SU-DHL-6 (cell line): Measurements from ENCODE around the gene TMEM141.
"Not testable (repeated sequence)": the region's sequence is repeated elsewhere in the genome, so short reads cannot be mapped to it uniquely, and the experiment has no call there.

Source experiments
- H2AFZ ChIP-seq: fragments of 200-600 bp; sonication (generic); 2 replicates; pipeline ENCODE4 v1.6.1; 2014; ENCODE audit warnings: low read depth, mild to moderate bottlenecking, moderate library complexity, mixed read lengths, antibody characterized with exemption, low read length; ENCODE audit not compliant: severe bottlenecking
- H3F3A ChIP-seq: fragments of 200-600 bp; shearing (Covaris generic); 2 replicates; pipeline ENCODE4 v1.6.0; 2016; ENCODE audit warnings: antibody characterized with exemption, mild to moderate bottlenecking; ENCODE audit not compliant: insufficient read depth
- H3K27ac ChIP-seq: fragments of 200-600 bp; sonication (generic); 2 replicates; pipeline ENCODE4 v1.5.1; 2016; ENCODE audit warnings: low read depth, mild to moderate bottlenecking, low read length, moderate library complexity, mixed read lengths
- H3K27me3 ChIP-seq: fragments of 200-600 bp; sonication (generic), shearing (Covaris generic); 2 replicates; pipeline ENCODE4 v1.6.0; 2014; ENCODE audit warnings: mild to moderate bottlenecking, low read length
- H3K36me3 ChIP-seq: fragments of 200-600 bp; sonication (generic); 2 replicates; pipeline ENCODE4 v1.6.1; 2014; ENCODE audit warnings: mild to moderate bottlenecking, low read length, mixed read lengths
- H3K4me2 ChIP-seq: fragments of 300-600, 200-600 bp; shearing (Covaris generic), sonication (generic); 2 replicates; pipeline ENCODE4 v1.6.0; 2014; ENCODE audit warnings: low read length, low read depth, mild to moderate bottlenecking; ENCODE audit not compliant: poor library complexity, severe bottlenecking
- H3K4me3 ChIP-seq: fragments of 200-600 bp; sonication (generic); 2 replicates; pipeline ENCODE4 v1.5.1; 2014; ENCODE audit warnings: antibody characterized with exemption, low read length, mild to moderate bottlenecking, mixed read lengths; ENCODE audit not compliant: insufficient read depth, poor library complexity, severe bottlenecking
- H3K79me2 ChIP-seq: fragments of 200-600 bp; sonication (generic); 2 replicates; pipeline ENCODE4 v1.6.1; 2014; ENCODE audit warnings: mild to moderate bottlenecking, low read length, moderate library complexity; ENCODE audit not compliant: insufficient read depth
- H3K9ac ChIP-seq: fragments of 200-600 bp; sonication (generic); 2 replicates; pipeline ENCODE4 v1.7.0; 2014; ENCODE audit warnings: mild to moderate bottlenecking, low read length
- H3K9me2 ChIP-seq: fragments of 200-600 bp; sonication (generic); replicated peaks from 2 replicates; pipeline ENCODE4 v1.6.1; 2014; ENCODE audit warnings: low read length; ENCODE audit not compliant: insufficient read depth
- H3K9me3 ChIP-seq: fragments of 200-600 bp; sonication (generic); 2 replicates; pipeline ENCODE4 v1.6.1; 2014; ENCODE audit warnings: low read length, mixed read lengths; ENCODE audit not compliant: insufficient read depth
- H4K20me1 ChIP-seq: fragments of 200-600 bp; sonication (generic); 2 replicates; pipeline ENCODE4 v1.6.1; 2014; ENCODE audit warnings: low read depth, mild to moderate bottlenecking, antibody characterized with exemption, low read length, moderate library complexity, mixed read lengths
- EZH2phosphoT487 ChIP-seq: fragments of 200-600 bp; sonication (generic), shearing (Covaris generic); conservative IDR thresholded peaks from 2 replicates; pipeline ENCODE4 v1.6.1; 2018; ENCODE audit warnings: mild to moderate bottlenecking, antibody characterized with exemption, low read length, moderate library complexity, mixed read lengths
- TF ChIP-seq, protein P1 (sequence below): fragments of 200-600 bp; sonication (generic); IDR thresholded peaks from one replicate; pipeline ENCODE4 v1.5.1; 2017; ENCODE audit warnings: antibody characterized with exemption, mild to moderate bottlenecking, low read length, moderate library complexity; ENCODE audit not compliant: insufficient read depth, poor library complexity, severe bottlenecking

TMEM141 gene

DNA sequence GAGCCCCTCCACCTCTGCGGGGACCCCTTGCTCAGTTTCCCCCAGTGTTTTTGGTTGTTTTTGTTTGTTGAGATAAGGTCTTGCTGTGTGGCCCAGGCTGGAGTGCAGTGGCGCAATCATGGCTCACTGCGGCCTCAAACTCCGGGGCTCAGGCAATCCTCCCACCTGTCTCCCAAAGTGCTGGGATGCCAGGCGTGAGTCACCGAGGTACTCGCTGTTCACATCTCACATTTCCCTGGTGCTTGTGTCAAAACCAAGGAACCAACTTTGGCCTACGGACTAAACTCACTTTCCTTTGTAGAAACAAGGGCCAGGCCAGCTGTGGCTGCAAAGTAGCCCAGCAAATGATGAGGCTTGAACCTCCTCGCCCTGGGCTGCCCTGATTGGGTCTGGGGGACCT, 41.4 kb downstream of the TMEM141 start:
- H3K9me3 ChIP-seq: no peaks in the 10 kb centered on the region
- no peaks in the 10 kb centered on the region for H3K36me3 ChIP-seq
- H2AFZ ChIP-seq: no peak overlapping the region
- H3F3A ChIP-seq: no peaks in the 10 kb centered on the region
- H3K9me2 ChIP-seq: no peaks in the 10 kb centered on the region
- H3K4me2 ChIP-seq: no peak overlapping the region
- TF ChIP-seq, protein P1, sequence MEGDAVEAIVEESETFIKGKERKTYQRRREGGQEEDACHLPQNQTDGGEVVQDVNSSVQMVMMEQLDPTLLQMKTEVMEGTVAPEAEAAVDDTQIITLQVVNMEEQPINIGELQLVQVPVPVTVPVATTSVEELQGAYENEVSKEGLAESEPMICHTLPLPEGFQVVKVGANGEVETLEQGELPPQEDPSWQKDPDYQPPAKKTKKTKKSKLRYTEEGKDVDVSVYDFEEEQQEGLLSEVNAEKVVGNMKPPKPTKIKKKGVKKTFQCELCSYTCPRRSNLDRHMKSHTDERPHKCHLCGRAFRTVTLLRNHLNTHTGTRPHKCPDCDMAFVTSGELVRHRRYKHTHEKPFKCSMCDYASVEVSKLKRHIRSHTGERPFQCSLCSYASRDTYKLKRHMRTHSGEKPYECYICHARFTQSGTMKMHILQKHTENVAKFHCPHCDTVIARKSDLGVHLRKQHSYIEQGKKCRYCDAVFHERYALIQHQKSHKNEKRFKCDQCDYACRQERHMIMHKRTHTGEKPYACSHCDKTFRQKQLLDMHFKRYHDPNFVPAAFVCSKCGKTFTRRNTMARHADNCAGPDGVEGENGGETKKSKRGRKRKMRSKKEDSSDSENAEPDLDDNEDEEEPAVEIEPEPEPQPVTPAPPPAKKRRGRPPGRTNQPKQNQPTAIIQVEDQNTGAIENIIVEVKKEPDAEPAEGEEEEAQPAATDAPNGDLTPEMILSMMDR: no peak
- TF ChIP-seq EZH2phosphoT487: no peak
- H3K27me3 ChIP-seq: no peaks in the 10 kb centered on the region
- no peaks in the 10 kb centered on the region for H3K79me2 ChIP-seq
- H3K27ac ChIP-seq: no peak overlapping the region
- no peak overlapping the region for H3K9ac ChIP-seq
- H4K20me1 ChIP-seq: no peaks in the 10 kb centered on the region
- H3K4me3 ChIP-seq: no peak overlapping the region

DNA sequence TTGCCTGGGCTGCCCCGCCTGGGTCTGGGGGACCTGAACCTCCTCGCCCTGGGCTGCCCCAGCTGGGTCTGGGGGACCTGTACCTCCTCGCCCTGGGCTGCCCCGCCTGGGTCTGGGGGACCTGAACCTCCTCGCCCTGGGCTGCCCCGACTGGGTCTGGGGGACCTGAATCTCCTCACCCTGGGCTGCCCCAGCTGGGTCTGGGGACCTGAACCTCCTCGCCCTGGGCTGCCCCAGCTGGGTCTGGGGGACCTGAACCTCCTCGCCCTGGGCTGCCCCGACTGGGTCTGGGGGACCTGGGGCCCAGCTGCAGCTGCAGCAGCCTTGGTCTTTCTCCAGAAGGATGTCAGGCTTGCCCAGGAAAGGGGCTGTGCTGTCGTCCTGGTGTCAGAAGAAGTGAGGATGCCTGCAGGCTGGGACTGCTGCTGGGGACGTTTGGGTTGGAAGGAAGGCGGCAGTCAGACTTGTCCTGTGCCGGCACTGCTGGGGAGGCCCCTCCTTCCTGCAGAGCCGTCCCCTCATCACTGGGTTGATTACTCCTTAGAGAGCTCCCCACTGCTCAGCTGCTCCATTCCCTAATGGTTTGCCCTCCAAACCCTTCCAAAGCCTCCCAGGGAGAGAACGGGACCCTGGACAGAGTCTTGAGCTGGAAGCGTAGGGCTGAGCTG, 42.4 kb downstream of the TMEM141 start:
- H3K4me3 ChIP-seq, H3K36me3 ChIP-seq, H3K9ac ChIP-seq, H3K27ac ChIP-seq, H4K20me1 ChIP-seq, H3K9me2 ChIP-seq, H3K9me3 ChIP-seq, H3K79me2 ChIP-seq, H3K4me2 ChIP-seq, H2AFZ ChIP-seq, H3K27me3 ChIP-seq, H3F3A ChIP-seq: not testable (repeated sequence)

DNA sequence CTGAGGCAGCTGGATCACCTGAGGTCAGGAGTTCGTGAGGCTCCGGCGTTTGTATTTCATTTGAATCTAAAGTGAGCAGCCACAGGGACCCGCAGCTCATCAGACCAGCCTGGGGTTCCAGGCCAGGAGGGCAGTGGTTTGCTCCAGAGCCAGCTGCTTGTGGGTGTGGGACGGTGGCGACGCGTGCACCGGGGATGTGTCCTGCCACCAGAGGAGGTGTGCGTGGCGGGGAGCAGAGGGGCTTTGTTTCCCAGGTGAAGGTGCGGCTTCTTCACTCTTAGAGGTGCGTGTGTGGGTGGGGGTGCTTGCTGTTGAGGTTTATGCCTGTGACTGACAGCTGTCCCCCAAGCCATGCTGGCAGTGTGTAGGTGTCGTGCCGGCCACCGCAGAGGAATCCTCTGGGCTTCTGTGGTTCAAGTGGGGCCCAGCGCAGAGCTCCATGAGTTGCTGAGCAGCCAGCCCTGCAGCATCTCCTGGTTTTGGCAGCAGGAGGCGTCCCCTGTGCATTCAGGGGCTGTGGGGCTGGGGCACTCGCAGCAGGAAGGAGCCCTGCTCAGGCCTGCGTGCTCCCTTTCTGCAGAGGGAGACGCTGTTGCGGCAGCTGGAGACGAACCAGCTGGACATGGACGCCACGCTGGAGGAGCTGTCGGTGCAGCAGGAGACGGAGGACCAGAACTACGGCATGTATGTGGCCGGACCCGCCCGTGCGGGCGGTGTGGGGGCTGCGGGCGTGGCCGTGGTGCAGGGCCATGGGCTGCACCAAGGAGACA, 44.2 kb downstream of the TMEM141 start:
- Histone ChIP-seq H3K27ac (no peak overlapping the region), H3K9me3 (no peaks in the 10 kb centered on the region), H3K9me2 (no peaks in the 10 kb centered on the region), H3K36me3 (no peaks in the 10 kb centered on the region), H4K20me1 (no peaks in the 10 kb centered on the region), H3K4me2 (no peak overlapping the region), H2AFZ (no peak overlapping the region), H3K79me2 (no peaks in the 10 kb centered on the region), H3K4me3 (no peak overlapping the region), H3F3A (no peaks in the 10 kb centered on the region), H3K9ac (no peak overlapping the region), H3K27me3 (no peaks in the 10 kb centered on the region)
- TF ChIP-seq, protein P1: no peak
- no peak for TF ChIP-seq EZH2phosphoT487
